Right renal cortex interstitium (tissue), 3 donors: ENCODE measurements around the gene LDB2. TPM values are rescaled to one million over a fixed set of nuclear protein-coding genes. Genes with fewer than 3 reads are reported as not detected.

Experiments used
- DNase-seq, 3 donors: peaks; one replicate each; pipeline ENCODE4 v3.0.0-alpha.2; 2013; ENCODE audit warnings: low read depth in 3 of 3, low spot score in 2 of 3
- polyA plus RNA-seq, 3 donors: library from polyadenylated mRNA; unstranded; fragments of 120-200 nt; gene quantifications; one replicate each; pipeline ENCODE4 v1.2.1, GENCODE V29; 2013; ENCODE audit not compliant: insufficient read length in 3 of 3

LDB2 gene
- polyA plus RNA-seq, 3 donors, result 93.4 to 111 (median 100) TPM

DNA sequence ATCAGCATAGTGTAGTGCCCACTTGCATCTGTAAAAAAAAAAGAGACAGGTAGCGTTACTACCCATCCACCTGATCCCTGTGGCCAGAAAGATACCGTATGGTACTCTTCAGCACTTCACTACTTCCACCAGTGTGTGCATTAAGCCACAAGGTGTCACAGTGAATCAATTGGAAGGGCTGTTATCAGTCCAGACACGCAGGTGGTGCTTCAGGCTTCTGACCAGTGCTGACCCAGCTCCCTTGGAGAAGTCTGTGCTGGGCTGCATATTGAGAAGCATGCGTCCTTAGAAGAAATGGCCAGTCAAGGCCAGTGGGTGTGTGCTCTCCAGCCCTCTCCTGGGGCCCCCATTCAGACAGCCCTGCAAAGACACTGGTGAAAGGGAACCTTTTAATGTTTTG lies 10.6 kb downstream of the LDB2 start:
- DNase-seq, result no peak

- DNase-seq, result no peak
Observed at GRCh38 chr4:16884673-16885460, 13.6 kb downstream of the LDB2 start.

GRCh38 chr4:16883806-16884205 lies 14.6 kb downstream of the LDB2 start:
- DNase-seq, result no peak

DNA sequence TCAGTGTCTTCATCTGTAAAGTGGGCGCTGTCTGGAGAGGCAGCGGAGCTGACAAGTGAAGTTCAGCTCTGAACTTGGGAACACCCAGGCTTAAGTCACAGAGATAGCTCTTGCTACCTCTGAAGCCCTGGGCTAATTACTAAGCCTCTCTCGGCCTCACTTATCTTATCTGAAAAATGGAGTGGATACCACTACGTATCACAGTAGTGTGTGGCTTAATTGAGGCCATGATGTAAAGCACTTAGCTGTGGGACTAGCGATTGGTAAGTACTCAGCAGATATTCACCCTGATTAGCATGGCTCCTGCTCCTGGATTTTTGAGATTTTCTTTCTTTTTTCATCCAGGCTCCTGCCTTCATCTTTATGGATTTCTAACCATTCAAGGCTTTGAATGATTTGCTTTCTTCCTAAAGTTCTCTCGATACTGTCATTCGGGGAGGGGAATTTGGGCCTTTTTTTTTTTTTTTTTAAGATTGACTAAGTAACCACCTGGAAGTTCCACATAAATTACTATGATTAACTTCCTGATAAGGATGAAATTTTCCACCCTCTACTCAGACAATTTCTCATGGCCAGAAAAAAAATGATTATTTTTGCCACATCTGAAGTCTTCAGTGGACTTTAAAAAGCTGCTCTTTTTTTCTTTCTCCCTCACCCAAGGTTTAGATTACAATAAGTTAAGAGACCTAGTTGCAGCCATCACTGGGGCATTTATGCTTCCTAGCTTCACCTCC lies 17.1 kb downstream of the LDB2 start:
- DNase-seq, result no peak

DNA sequence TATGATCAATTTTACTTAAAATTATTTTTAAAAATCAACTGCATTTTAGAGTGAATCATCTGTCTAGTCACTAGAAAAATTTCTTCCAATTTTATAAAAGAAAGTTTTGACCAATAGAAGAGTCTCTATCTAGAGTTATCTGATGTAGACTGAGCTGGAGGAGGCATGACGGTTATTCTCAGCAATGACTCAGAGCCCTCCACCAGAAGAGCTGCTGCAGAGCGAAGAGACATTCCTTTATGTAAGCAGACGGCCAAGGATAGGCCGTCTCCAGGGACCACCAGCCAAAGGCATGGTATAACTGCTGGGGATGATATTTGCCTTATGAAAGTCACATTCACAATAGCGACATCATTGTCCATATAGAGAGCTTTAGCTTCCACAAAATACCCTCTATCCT lies 23.0 kb downstream of the LDB2 start:
- no peak for DNase-seq

- DNase-seq, result no peak
Observed at GRCh38 chr4:16869594-16870245, 28.7 kb downstream of the LDB2 start.

- no peak for DNase-seq
Observed at GRCh38 chr4:16868674-16869073, 29.8 kb downstream of the LDB2 start.

DNA sequence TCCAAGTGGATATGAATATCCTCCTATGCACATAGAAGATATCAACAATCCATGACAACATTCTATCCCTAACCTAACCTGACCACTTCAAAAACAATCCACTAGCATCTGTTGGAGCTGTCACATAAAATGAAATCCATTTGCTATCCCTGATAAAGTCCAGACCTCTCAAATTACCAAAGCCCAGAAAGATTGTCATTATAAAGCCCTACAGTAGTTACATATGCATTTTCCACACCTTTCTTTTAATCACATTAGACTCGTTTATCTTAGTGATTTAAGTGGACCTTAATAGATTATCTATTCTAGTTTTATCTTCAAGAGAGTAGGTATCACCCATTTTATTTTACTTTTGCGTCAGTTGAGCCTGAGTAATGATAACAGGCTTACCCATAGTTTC lies 30.6 kb downstream of the LDB2 start:
- DNase-seq, result no peak

DNA sequence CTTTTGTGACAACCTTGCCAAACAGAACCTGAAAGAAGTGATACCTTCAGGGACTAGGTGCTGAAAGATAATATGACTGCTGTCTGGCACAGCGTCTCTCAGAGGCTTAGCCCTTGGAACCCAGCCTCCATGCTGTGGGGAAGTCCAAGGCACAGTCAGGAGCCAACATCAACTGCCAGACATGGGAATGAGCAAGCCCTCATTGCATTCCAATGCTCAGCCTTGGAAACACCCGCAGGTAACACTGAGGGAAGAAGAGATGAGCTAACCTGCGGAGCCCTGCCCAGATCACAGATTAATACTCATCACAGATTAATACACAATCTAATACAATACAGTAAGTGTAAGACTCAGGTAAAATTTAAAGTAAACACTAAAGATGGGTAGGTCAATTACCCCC lies 31.5 kb downstream of the LDB2 start:
- no peak for DNase-seq

DNA sequence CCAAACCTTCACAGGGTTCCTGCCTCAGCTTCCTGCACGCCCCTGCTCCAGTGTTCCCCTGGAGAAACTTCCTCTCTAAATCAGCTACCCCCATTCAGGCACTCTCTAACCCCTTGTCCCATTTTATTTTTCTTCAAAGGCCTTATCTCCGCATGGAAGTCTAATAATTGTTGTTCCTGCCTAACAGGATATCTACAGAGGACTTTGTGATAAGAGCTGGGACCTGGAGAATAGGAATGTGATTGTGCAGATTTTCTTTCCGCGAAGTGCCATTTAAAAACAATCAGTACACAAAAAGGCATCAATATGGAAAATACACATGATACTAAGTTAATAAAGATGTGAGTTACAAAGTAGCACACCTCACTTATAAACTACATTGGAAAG lies 32.6 kb downstream of the LDB2 start:
- no peak for DNase-seq

DNA sequence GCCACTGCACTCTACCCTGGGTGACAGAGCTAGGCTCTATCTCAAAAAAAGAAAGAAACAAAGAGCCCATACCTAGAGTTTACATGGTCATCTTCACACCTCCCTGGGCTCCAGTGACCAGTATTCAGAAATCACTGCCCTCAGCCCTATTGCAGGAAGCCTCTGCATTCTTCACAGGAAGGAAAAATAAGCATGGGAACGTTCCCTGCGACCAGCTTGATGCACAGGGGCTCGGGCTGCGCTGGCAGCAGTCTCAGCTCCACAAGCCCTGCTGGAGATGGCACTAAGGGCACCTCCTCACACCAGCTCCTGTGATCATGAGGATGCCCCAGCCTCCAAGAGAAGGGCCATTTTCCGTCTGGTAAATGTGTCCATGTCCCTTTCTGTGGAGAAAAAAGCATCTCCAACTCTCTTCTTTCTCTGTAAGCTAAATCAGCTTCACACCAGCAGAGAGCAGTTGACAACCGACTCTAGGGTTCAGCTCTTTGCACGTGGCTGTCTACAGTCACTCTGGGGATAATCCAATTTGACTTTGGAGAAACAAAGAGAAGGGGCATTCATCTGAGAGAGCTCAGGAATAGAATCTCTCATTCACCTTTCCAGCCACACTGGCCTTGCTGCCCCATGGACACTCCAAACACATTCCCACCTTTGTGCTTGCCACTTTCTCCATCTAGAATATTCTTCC lies 33.1 kb downstream of the LDB2 start:
- no peak for DNase-seq

GRCh38 chr4:16864199-16864598 lies 34.2 kb downstream of the LDB2 start:
- no peak for DNase-seq

DNA sequence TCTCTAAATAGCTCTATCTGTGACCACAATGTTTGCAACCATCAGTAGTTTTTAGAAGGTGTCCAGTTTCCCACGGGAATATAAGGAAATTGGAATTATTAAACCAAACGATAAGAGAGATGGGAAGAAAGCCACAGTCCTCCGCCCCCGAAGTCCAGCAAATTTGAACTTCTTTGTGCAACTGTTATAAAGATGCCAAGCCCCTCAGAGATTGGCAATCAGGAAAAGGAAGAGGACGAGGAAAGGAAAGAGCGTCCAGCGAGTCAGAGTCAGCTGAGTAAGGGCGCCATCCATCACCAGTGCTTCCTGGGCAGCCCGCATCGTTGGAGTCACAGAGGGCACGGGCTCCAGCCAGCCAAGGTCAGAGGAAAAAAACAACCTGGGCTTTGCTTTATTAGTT lies 35.7 kb downstream of the LDB2 start:
- DNase-seq, result no peak

GRCh38 chr4:16860516-16860915 lies 37.9 kb downstream of the LDB2 start:
- DNase-seq, result no peak

- no peak for DNase-seq
Observed at GRCh38 chr4:16859031-16859430, 39.4 kb downstream of the LDB2 start.

DNA sequence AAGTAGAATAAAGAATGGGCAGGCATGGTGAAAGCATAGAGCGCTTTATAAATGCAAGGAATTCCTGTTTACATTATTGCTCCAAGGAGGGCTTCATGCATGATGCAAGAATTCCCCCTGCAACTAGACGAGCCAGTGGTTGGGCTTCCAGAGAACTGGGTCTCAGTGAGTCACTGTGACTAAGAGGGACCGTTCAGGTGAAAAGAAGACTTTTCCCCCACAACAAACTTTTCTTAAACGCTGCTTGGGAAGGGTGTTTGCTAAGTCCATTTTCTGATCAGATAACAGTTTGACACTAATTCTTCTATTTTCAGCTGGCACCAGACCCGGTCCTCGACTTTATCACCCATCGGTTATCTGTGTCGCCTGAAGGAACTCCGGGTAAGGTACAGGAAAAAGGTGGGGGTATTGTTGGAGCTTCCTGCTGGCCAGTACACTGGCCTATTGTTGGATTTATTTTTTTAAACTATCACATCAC lies 40.1 kb downstream of the LDB2 start:
- no peak for DNase-seq

GRCh38 chr4:16857425-16857824 lies 41.0 kb downstream of the LDB2 start:
- DNase-seq, result no peak

DNA sequence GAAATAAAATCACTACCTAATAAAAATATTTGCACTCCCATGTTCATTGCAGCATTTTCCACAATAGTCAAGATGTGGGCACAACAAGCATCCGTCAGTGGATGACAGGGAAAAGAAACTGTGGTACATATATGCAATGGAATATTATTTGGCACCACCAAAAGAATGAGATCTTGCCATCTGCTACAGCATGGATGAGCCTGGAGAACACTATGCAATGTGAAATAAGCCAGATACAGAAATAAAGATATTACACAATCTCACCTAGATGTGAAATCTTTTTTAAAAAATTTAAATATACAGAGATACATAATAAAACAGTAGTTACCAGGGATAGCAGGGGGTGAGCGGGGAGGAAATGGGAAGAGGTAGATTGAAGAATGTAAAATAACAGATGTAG lies 44.8 kb downstream of the LDB2 start:
- no peak for DNase-seq

- no peak for DNase-seq
Observed at GRCh38 chr4:16852644-16853043, 45.8 kb downstream of the LDB2 start.

- no peak for DNase-seq
Observed at GRCh38 chr4:16852228-16852627, 46.2 kb downstream of the LDB2 start.

DNA sequence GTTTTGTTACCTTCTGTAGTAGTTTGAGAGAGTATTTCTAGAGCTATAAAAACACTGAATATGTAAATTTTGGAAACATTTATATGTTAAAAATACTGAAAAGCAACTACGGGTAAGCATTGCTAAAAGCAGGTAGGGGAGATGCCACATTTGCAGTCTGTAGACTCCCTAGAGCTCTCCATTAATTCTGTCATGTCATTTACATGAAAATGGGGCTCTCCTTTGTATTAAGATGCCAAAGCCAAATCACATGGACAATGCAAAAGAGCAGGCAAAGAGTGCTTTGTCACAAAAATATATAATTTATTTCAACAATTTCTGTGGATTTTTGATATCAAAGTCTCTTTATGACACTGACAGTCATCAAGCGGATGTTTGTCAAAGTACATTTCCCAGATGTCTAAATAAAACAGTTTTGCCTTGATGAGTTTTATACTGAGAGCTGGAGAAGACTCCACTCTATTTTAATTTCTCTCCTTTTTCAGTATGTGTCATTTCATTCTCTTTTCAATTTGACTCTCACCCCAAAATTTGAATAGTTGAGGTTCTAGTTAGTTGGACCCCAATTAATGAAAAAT lies 51.8 kb downstream of the LDB2 start:
- no peak for DNase-seq
